Vagina (tissue), 2 donors: ENCODE results near the gene MEGF9.

Experiments used
- CTCF ChIP-seq, 3 experiments: fragments of 450-650 bp in 2 of 3; fragments of 200-600 bp in 1 of 3; sonication (generic) in 1 of 3; IDR thresholded peaks; one replicate each; pipeline ENCODE4 v1.5.1; 2017 to 2019; ENCODE audit warnings: antibody characterized with exemption in 3 of 3, mild to moderate bottlenecking in 2 of 3, moderate library complexity in 2 of 3
- POLR2A ChIP-seq, 2 donors: fragments of 450-650 bp; IDR thresholded peaks; one replicate each; pipeline ENCODE4 v1.6.1; 2017; ENCODE audit warnings: antibody characterized with exemption in 2 of 2, mild to moderate bottlenecking in 2 of 2, moderate library complexity in 2 of 2
- POLR2AphosphoS5 ChIP-seq, 2 donors: sonication (generic); formaldehyde crosslinking; IDR thresholded peaks; one replicate each; pipeline ENCODE4 v1.9.0; 2017; ENCODE audit warnings: antibody characterized with exemption in 2 of 2, mild to moderate bottlenecking in 2 of 2, low read depth in 1 of 2; ENCODE audit not compliant: insufficient read depth in 1 of 2

GRCh38 chr9:120571443-120572257, 142.6 kb downstream of the MEGF9 start:
- TF ChIP-seq CTCF (IDR thresholded peaks at IDR 0.05): no peak
- no peak for TF ChIP-seq POLR2A (IDR thresholded peaks at IDR 0.05)
- TF ChIP-seq POLR2AphosphoS5 (IDR thresholded peaks at IDR 0.05; ENCODE audit: insufficient read depth in 1 of 2, low read depth in 1 of 2): no peak
